Iris pigment epithelial cell (primary cell): ENCODE results near the gene C10orf143.
"Not testable (repeated sequence)": the region's sequence is repeated elsewhere in the genome, so short reads cannot be mapped to it uniquely, and the experiment has no call there.

Experiments
- DNase-seq: peaks from one replicate; pipeline ENCODE4 v3.0.0-alpha.2; 2011; ENCODE audit warnings: low read depth

C10orf143 gene

GRCh38 chr10:130110246-130111112 lies at the start of gene C10orf143:
Gene C10orf143 (minus strand): TSS chr10:130110830. CDS start chr10:130110772, 58 bp downstream.
- DNase-seq, result peak; percentile 99

GRCh38 chr10:130159192-130159794 lies 48.7 kb upstream of the C10orf143 start:
- DNase-seq, result no peak

GRCh38 chr10:130146042-130146441 lies 35.4 kb upstream of the C10orf143 start:
- no peak for DNase-seq

- DNase-seq, result no peak
These were observed 31.2 kb upstream of the C10orf143 start for GRCh38 chr10:130141878-130142277.

GRCh38 chr10:130141460-130141859 lies 30.8 kb upstream of the C10orf143 start:
- peak; percentile 47 for DNase-seq

GRCh38 chr10:130141038-130141437 lies 30.4 kb upstream of the C10orf143 start:
- no peak for DNase-seq

GRCh38 chr10:130140425-130140824 lies 29.8 kb upstream of the C10orf143 start:
- DNase-seq, result no peak

GRCh38 chr10:130138479-130138866 lies 27.8 kb upstream of the C10orf143 start:
- peak; percentile 76 for DNase-seq

GRCh38 chr10:130137659-130138478 lies 27.2 kb upstream of the C10orf143 start:
- no peak for DNase-seq

- peak; percentile 55 for DNase-seq
These were observed 26.4 kb upstream of the C10orf143 start for GRCh38 chr10:130137090-130137448.

GRCh38 chr10:130136226-130137089 lies 25.8 kb upstream of the C10orf143 start, which contains the start of gene GLRX3:
Gene GLRX3 (plus strand): TSS chr10:130136391. CDS start chr10:130136421, 30 bp downstream.
- peak; percentile 84 for DNase-seq

- no peak for DNase-seq
These were observed 25.1 kb upstream of the C10orf143 start for GRCh38 chr10:130135676-130136225.

- DNase-seq, result no peak
These were observed 18.3 kb upstream of the C10orf143 start for GRCh38 chr10:130128922-130129321.

- peak; percentile 26 for DNase-seq
These were observed 17.6 kb upstream of the C10orf143 start for GRCh38 chr10:130128062-130128781.

GRCh38 chr10:130127364-130128061 lies 16.9 kb upstream of the C10orf143 start:
- peak; percentile 77 for DNase-seq

GRCh38 chr10:130121486-130122079 lies 11.0 kb upstream of the C10orf143 start:
- no peak for DNase-seq

GRCh38 chr10:130117535-130117934 lies 6.9 kb upstream of the C10orf143 start:
- not testable (repeated sequence) for DNase-seq

GRCh38 chr10:130116942-130117341 lies 6.3 kb upstream of the C10orf143 start:
- not testable (repeated sequence) for DNase-seq

GRCh38 chr10:130112821-130113220 lies 2.2 kb upstream of the C10orf143 start:
- no peak for DNase-seq

GRCh38 chr10:130111852-130112180 lies 1.2 kb upstream of the C10orf143 start:
- no peak for DNase-seq
